Tibial nerve (tissue), 4 donors: ENCODE data around the gene TNXB.

Experiments
- CTCF ChIP-seq, 5 experiments: fragments of 200-600 bp in 3 of 5; fragments of 450-650 bp in 2 of 5; sonication (generic) in 3 of 5; IDR thresholded peaks; one replicate each; pipeline ENCODE4 v1.5.1; 2016 to 2019; ENCODE audit warnings: antibody characterized with exemption in 5 of 5, mild to moderate bottlenecking in 3 of 5, moderate library complexity in 2 of 5
- EP300 ChIP-seq, 2 donors: sonication (generic); formaldehyde crosslinking; IDR thresholded peaks; one replicate each; pipeline ENCODE4 v1.6.1; 2017; ENCODE audit warnings: antibody characterized with exemption in 2 of 2, mild to moderate bottlenecking in 1 of 2
- POLR2A ChIP-seq, 2 donors: fragments of 450-650 bp; IDR thresholded peaks; one replicate each; pipeline ENCODE4 v1.6.1; 2017; ENCODE audit warnings: antibody characterized with exemption in 2 of 2, mild to moderate bottlenecking in 2 of 2, moderate library complexity in 2 of 2

DNA sequence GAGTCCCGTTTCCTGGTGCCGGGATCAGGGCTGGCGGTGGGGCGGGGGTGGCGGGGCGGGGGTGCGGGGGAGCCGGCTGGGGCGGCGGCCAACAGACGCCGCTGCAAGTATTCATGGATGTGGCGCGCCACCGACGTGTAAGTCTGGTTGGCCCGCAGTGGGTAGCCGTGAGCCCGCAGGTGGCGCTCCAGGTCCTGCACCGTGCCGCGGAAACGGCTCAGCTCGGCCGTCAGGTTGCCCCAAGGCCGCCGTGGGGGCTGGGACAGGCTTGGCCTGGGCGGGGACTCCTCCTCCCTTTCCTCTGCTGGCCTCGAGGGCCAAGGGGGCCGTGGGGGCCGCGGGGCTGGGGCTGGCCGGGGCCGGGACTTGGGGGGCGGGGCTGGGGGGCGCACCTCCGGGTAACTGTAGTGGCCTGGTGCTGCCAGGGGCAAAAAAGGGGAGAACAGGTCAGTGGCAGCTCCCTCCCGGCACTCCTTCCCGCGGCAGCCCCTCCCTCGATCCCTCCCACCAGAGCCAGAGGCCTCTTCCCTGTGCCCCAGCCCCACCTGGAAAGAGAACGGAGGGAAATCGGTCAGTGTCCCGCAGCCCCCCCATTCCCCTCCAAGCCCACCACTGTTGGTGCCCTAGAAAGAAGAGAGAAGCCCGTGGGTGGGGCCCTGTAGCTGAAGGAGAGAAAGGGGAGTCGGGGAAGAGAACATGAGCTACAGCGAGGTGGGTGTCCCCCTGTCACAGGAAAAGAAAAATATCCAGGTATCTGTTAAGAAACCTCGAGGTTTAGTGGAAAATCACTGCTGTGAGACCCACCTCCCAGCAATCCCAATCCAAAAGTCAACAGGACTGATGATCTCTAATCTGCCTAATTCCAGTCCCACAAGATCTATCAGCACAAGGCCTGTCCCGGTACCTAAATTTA, 21.3 kb downstream of the TNXB start:
- peak; percentile 30 to 62 (median 53) for TF ChIP-seq CTCF (IDR thresholded peaks at IDR 0.05)
- no peak for TF ChIP-seq POLR2A (IDR thresholded peaks at IDR 0.05)
- peak in 1 of 2 donors; percentile 38 for TF ChIP-seq EP300 (IDR thresholded peaks at IDR 0.05)
